H1 (cell line): Measurements from ENCODE around the gene CDK9. TPM values are rescaled to one million over a fixed set of nuclear protein-coding genes. Genes with fewer than 3 reads are reported as not detected.

Source experiments
- EZH2 ChIP-seq: fragments of 200-600 bp; sonication (generic); IDR thresholded peaks from 2 replicates; pipeline ENCODE4 v1.7.1; 2012; ENCODE audit warnings: low read depth, mild to moderate bottlenecking, moderate library complexity, low read length, inconsistent platforms; ENCODE audit not compliant: severe bottlenecking
- FOSL1 ChIP-seq: IDR thresholded peaks from 2 replicates; pipeline ENCODE4 v1.6.1; 2011; ENCODE audit warnings: mild to moderate bottlenecking, low read depth, low read length, moderate library complexity; ENCODE audit not compliant: insufficient read depth
- SIX5 ChIP-seq: IDR thresholded peaks from 2 replicates; pipeline ENCODE4 v1.6.1; 2011; ENCODE audit warnings: mild to moderate bottlenecking, low read depth, low read length
- SP4 ChIP-seq: IDR thresholded peaks from 2 replicates; pipeline ENCODE4 v1.6.1; 2012; ENCODE audit warnings: low read length, inconsistent platforms
- TCF12 ChIP-seq: IDR thresholded peaks from 2 replicates; pipeline ENCODE4 v1.6.1; 2011; ENCODE audit warnings: low read depth, mild to moderate bottlenecking, low read length
- polyA plus RNA-seq, 7 experiments: library from polyadenylated mRNA; depleted of rRNA in 3 of 7; stranded (reverse) in 5 of 7; unstranded in 2 of 7; fragments of >200 nt in 5 of 7; fragments of 200-250 nt in 2 of 7; gene quantifications; 1 replicate in 5 of 7; 2 replicates in 1 of 7; 4 replicates in 1 of 7; pipeline versions ENCODE4 v1.2.1 to v1.2.3, GENCODE V29; 2011 to 2013; ENCODE audit warnings: missing spikeins in 2 of 7, mixed read lengths in 2 of 7
- total RNA-seq: library from RNA; stranded (reverse); fragmentation: NEBNext Ultra II Directional; extraction: Animal tissue kit (Norgen Biotek cat#: 25700); gene quantifications from 2 replicates; pipeline ENCODE4 v1.2.1, GENCODE V29; 2021

CDK9 gene
- total and polyA plus RNA-seq, 2 of the 8 experiments (the other 6 are each of a cell fraction or from before 2014, with no cell fraction given), result 69.1 to 87.5 TPM

GRCh38 chr9:127773981-127774380 is 11.9 kb upstream of the CDK9 start (continued):
- TF ChIP-seq SIX5, result no peak
- TF ChIP-seq EZH2, result no peak
- TF ChIP-seq SP4, result no peak
- TF ChIP-seq TCF12, result no peak
- TF ChIP-seq FOSL1, result no peak
